MM.1S (cell line): ENCODE results near the gene ORC2.

ENCODE experiments used
- DNase-seq: peaks from one replicate; pipeline ENCODE4 v3.0.0-alpha.2; 2015
- H2AFZ ChIP-seq: fragments of 300-600 bp; sonication (generic); 2 replicates; pipeline ENCODE4 v1.6.0; 2016; ENCODE audit warnings: antibody characterized with exemption, low read length
- H3F3A ChIP-seq: fragments of 300-600 bp; sonication (generic); 2 replicates; pipeline ENCODE4 v1.6.1; 2016; ENCODE audit warnings: mild to moderate bottlenecking, antibody characterized with exemption, low read length, moderate library complexity, mixed read lengths; ENCODE audit not compliant: insufficient read depth
- H3K27ac ChIP-seq: fragments of 300-600 bp; sonication (generic); 2 replicates; pipeline ENCODE4 v1.5.1; 2016; ENCODE audit warnings: mild to moderate bottlenecking, low read length
- H3K27me3 ChIP-seq: fragments of 300-600 bp; sonication (generic); replicated peaks from 2 replicates; pipeline ENCODE4 v1.6.0; 2016; ENCODE audit warnings: low read length; ENCODE audit not compliant: insufficient read depth
- H3K36me3 ChIP-seq: fragments of 300-600 bp; sonication (generic); replicated peaks from 2 replicates; pipeline ENCODE4 v1.6.1; 2016; ENCODE audit warnings: mild to moderate bottlenecking, low read length, mixed read lengths; ENCODE audit not compliant: insufficient read depth
- H3K4me1 ChIP-seq: fragments of 300-600 bp; sonication (generic); 2 replicates; pipeline ENCODE4 v1.6.1; 2016; ENCODE audit warnings: low read length, mixed read lengths
- H3K4me2 ChIP-seq: fragments of 300-600 bp; sonication (generic); 2 replicates; pipeline ENCODE4 v1.6.0; 2016; ENCODE audit warnings: low read depth, low read length
- H3K4me3 ChIP-seq: fragments of 300-600 bp; sonication (generic); 2 replicates; pipeline ENCODE4 v1.5.1; 2016; ENCODE audit warnings: low read length, mixed read lengths
- H3K79me2 ChIP-seq: fragments of 300-600 bp; sonication (generic); 2 replicates; pipeline ENCODE4 v1.6.1; 2016; ENCODE audit warnings: mixed run types, low read length, mixed read lengths
- H3K9ac ChIP-seq: fragments of 300-600 bp; sonication (generic); 2 replicates; pipeline ENCODE4 v1.6.1; 2016; ENCODE audit warnings: low read length, mixed read lengths
- H3K9me2 ChIP-seq: fragments of 300-600 bp; sonication (generic); replicated peaks from 2 replicates; pipeline ENCODE4 v1.6.1; 2016; ENCODE audit warnings: mild to moderate bottlenecking, low read length, mixed read lengths; ENCODE audit not compliant: insufficient read depth
- H3K9me3 ChIP-seq: fragments of 300-600 bp; sonication (generic); replicated peaks from 2 replicates; pipeline ENCODE4 v1.6.1; 2016; ENCODE audit warnings: mild to moderate bottlenecking, low read length, mixed read lengths; ENCODE audit not compliant: insufficient read depth
- H4K20me1 ChIP-seq: fragments of 300-600 bp; sonication (generic); 2 replicates; pipeline ENCODE4 v1.6.1; 2016; ENCODE audit warnings: mild to moderate bottlenecking, low read length, moderate library complexity, mixed read lengths; ENCODE audit not compliant: insufficient read depth
- EZH2 ChIP-seq: fragments of 300-600 bp; sonication (generic); optimal IDR thresholded peaks from 2 replicates; pipeline ENCODE3; 2017; ENCODE audit warnings: low read depth, mild to moderate bottlenecking, antibody characterized with exemption, low read length, mixed read lengths
- EZH2phosphoT487 ChIP-seq: fragments of 300-600 bp; sonication (generic); IDR thresholded peaks from 2 replicates; pipeline ENCODE4 v1.6.1; 2018; ENCODE audit warnings: antibody characterized with exemption, low read length
- TF ChIP-seq, protein P1 (sequence below): fragments of 300-600 bp; sonication (generic); IDR thresholded peaks from 2 replicates; pipeline ENCODE4 v1.5.1; 2016; ENCODE audit warnings: antibody characterized with exemption, low read length, mixed read lengths

ORC2 gene

DNA sequence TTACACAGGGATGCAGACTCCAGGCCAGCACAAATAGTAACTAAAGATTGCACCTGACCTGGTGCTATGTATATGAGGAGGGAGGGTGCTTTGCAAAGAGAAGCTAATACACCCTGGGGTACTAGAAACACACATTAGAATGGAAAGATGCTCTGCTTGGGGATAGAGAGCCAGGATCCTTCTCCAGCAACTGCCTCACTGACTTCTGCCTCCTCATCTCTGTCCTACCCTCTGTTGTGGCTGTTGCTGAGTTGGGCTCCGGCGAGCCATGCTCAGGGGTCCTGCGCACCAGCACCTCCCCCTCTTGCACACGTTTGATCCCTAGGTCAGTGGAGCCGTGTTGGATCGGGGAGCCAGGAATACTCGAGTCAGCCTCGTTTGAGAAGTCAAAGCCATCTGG is 23.7 kb upstream of the ORC2 start:
- Histone ChIP-seq H3F3A (no peaks in the 10 kb centered on the region), H3K4me2 (no peak overlapping the region), H3K27ac (no peak overlapping the region), H3K4me1 (no peaks in the 10 kb centered on the region), H3K9me2 (no peaks in the 10 kb centered on the region), H3K4me3 (no peak overlapping the region), H3K79me2 (no peaks in the 10 kb centered on the region), H3K36me3 (no peaks in the 10 kb centered on the region; the same call in 1 of the 2 replicates), H3K27me3 (no peaks in the 10 kb centered on the region), H2AFZ (no peak overlapping the region), H3K9me3 (no peaks in the 10 kb centered on the region), H3K9ac (no peak overlapping the region), H4K20me1 (no peaks in the 10 kb centered on the region)
- no peak for DNase-seq
- no peak for TF ChIP-seq EZH2
- TF ChIP-seq, protein P1, sequence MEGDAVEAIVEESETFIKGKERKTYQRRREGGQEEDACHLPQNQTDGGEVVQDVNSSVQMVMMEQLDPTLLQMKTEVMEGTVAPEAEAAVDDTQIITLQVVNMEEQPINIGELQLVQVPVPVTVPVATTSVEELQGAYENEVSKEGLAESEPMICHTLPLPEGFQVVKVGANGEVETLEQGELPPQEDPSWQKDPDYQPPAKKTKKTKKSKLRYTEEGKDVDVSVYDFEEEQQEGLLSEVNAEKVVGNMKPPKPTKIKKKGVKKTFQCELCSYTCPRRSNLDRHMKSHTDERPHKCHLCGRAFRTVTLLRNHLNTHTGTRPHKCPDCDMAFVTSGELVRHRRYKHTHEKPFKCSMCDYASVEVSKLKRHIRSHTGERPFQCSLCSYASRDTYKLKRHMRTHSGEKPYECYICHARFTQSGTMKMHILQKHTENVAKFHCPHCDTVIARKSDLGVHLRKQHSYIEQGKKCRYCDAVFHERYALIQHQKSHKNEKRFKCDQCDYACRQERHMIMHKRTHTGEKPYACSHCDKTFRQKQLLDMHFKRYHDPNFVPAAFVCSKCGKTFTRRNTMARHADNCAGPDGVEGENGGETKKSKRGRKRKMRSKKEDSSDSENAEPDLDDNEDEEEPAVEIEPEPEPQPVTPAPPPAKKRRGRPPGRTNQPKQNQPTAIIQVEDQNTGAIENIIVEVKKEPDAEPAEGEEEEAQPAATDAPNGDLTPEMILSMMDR, result no peak
- TF ChIP-seq EZH2phosphoT487, result no peak

DNA sequence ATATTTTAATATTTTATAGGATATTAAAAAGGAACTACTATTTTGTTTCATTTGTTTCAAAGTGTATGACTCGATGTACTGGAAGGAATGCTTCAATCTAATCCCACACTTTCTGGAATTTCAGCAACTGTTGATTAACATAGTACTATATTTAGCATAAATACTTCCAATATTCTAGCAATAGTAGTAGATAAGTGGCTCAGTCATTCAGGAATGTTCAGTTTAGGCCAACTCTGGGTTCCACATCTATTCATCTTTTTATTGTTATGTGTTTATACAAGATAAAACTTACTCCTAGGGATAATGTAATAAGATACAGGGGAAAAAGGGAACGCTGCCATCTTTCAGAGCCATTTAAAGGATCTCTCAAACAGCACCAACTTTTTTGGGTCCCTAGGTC is 22.3 kb upstream of the ORC2 start:
- no peak for DNase-seq
- Histone ChIP-seq H3K4me3 (no peak overlapping the region), H3K27me3 (no peaks in the 10 kb centered on the region), H3K9me3 (no peaks in the 10 kb centered on the region), H3K9ac (no peak overlapping the region), H3K4me2 (no peak overlapping the region), H4K20me1 (no peaks in the 10 kb centered on the region), H3K9me2 (no peaks in the 10 kb centered on the region), H3K4me1 (no peaks in the 10 kb centered on the region), H3F3A (no peaks in the 10 kb centered on the region), H3K36me3 (no peaks in the 10 kb centered on the region), H2AFZ (no peak overlapping the region), H3K79me2 (no peaks in the 10 kb centered on the region), H3K27ac (no peak overlapping the region)
- TF ChIP-seq EZH2phosphoT487 (no peak), EZH2 (no peak)
- TF ChIP-seq, protein P1, result no peak

GRCh38 chr2:200976710-200977109 is 13.2 kb upstream of the ORC2 start:
- H3K79me2 ChIP-seq, result peaks cover 13% of the 10 kb centered on the region
- no peak for DNase-seq
- no peak overlapping the region for H3K4me2 ChIP-seq
- no peak overlapping the region for H3K9ac ChIP-seq
- H3K9me2 ChIP-seq, result no peaks in the 10 kb centered on the region
- no peaks in the 10 kb centered on the region for H4K20me1 ChIP-seq
- no peaks in the 10 kb centered on the region for H3K27me3 ChIP-seq
- H2AFZ ChIP-seq, result no peak overlapping the region
- no peaks in the 10 kb centered on the region for H3K36me3 ChIP-seq
- no peak overlapping the region for H3K4me3 ChIP-seq
- H3F3A ChIP-seq, result no peaks in the 10 kb centered on the region
- no peaks in the 10 kb centered on the region for H3K4me1 ChIP-seq
- H3K27ac ChIP-seq, result no peak overlapping the region
- no peaks in the 10 kb centered on the region for H3K9me3 ChIP-seq
- TF ChIP-seq EZH2phosphoT487 (no peak), EZH2 (no peak)
- TF ChIP-seq, protein P1, result no peak
